ENCODE data around the gene A3GALT2.

Gene A3GALT2

DNA sequence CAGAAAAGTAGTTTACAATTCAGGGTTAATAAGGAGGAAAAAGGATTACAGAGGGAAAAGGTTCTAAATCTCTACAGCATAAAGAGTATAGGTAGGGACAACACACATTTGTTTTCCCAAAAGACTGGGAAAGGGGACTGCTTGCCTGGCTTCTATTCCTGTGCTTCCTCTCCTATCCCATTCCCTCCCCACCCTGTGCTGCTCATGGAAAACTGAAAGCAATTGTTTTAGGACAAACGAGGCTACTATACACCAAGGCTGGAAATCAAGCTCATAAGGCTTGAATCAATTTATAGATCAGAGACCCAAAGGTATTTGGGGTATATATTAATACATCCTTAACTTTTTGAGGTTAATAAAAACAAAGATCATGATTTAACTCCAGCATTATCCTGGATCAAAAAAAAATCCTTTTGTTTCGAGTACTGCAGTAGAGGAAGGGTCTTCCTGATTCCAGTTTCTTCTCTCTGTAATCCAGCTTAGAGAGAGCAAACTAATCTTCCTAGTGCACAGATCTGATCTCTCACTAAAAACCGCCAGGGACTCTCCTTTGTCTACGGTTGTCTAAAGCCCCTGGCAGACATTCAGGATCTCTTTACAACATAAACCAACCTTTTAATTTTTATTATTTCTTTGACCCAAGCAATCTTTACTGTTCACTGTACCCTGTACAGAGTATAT, 37.4 kb upstream of the A3GALT2 start:
- DNase-seq (ENCODE audit: extremely low read depth, insufficient read length): no peak
- H3K36me3 ChIP-seq (ENCODE audit: control insufficient read depth, insufficient read depth, low read length): no peaks in the 10 kb centered on the region
- no peaks in the 10 kb centered on the region for H3K27me3 ChIP-seq (replicated peaks; ENCODE audit: control insufficient read depth, insufficient read depth, low read length)
- H3K4me3 ChIP-seq (replicated peaks; ENCODE audit: low read depth, low read length): no peak overlapping the region
- TF ChIP-seq, protein P1, sequence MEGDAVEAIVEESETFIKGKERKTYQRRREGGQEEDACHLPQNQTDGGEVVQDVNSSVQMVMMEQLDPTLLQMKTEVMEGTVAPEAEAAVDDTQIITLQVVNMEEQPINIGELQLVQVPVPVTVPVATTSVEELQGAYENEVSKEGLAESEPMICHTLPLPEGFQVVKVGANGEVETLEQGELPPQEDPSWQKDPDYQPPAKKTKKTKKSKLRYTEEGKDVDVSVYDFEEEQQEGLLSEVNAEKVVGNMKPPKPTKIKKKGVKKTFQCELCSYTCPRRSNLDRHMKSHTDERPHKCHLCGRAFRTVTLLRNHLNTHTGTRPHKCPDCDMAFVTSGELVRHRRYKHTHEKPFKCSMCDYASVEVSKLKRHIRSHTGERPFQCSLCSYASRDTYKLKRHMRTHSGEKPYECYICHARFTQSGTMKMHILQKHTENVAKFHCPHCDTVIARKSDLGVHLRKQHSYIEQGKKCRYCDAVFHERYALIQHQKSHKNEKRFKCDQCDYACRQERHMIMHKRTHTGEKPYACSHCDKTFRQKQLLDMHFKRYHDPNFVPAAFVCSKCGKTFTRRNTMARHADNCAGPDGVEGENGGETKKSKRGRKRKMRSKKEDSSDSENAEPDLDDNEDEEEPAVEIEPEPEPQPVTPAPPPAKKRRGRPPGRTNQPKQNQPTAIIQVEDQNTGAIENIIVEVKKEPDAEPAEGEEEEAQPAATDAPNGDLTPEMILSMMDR (IDR thresholded peaks at IDR 0.05; ENCODE audit: insufficient read depth, low read length, poor library complexity, severe bottlenecking): no peak

DNA sequence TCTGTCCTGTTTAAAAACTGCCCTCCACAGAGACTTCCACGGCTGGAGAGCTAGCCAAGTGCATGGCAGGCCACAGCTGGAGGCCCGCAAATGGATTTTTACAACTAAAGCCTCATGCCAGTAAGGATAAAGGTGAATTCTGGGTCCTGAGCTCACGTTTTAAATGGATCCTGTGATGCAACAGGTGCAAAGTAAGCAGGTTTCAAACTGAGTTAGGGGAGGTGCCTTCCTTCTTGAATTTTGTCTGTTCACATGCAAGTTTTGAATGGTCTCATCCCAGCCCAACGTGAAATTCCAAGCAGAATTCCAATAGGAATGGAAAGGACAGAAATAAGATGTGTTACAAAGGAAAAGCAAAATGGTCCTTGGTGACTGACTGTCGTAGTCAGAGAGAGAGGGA, 36.2 kb upstream of the A3GALT2 start:
- Histone ChIP-seq H3K36me3 (ENCODE audit: control insufficient read depth, insufficient read depth, low read length) (no peaks in the 10 kb centered on the region), H3K4me3 (replicated peaks; ENCODE audit: low read depth, low read length) (no peak overlapping the region), H3K27me3 (replicated peaks; ENCODE audit: control insufficient read depth, insufficient read depth, low read length) (no peaks in the 10 kb centered on the region)
- TF ChIP-seq, protein P1 (IDR thresholded peaks at IDR 0.05; ENCODE audit: insufficient read depth, low read length, poor library complexity, severe bottlenecking): no peak
- no peak for DNase-seq (ENCODE audit: extremely low read depth, insufficient read length)

DNA sequence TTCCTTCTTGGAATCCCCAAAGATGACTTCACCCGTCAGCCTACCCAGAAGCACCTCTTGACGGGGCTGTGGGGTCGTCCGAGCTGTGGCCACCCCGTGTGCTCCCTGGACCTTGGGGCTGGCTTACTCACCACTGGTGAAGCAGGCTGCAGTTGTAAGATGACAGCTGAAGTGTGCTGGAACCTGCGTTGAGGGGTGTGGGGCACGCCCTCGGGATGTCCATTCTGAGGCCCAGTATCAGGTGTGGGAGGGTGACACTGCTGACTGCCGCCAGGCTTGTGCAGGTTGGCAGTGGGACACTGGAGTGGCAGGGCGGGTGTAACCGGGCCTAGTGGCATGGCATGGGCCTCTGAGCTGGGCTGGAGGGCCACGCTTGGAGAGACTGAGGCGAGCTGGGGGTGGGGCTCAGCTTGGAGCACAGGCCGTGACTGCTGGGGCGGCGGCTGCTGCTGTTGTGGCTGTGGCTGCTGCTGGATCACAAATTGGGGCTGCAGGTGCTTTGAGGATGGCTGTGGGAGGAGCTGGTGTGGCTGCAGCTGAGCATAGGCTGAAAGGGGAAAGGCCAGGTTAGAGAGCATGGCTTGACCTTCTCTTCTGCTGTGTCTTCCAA, 33.9 kb upstream of the A3GALT2 start:
- no peak for DNase-seq (ENCODE audit: extremely low read depth, insufficient read length)
- TF ChIP-seq, protein P1 (IDR thresholded peaks at IDR 0.05; ENCODE audit: insufficient read depth, low read length, poor library complexity, severe bottlenecking): no peak
- Histone ChIP-seq H3K4me3 (replicated peaks; ENCODE audit: low read depth, low read length) (no peak overlapping the region), H3K27me3 (replicated peaks; ENCODE audit: control insufficient read depth, insufficient read depth, low read length) (no peaks in the 10 kb centered on the region), H3K36me3 (ENCODE audit: control insufficient read depth, insufficient read depth, low read length) (no peaks in the 10 kb centered on the region)

DNA sequence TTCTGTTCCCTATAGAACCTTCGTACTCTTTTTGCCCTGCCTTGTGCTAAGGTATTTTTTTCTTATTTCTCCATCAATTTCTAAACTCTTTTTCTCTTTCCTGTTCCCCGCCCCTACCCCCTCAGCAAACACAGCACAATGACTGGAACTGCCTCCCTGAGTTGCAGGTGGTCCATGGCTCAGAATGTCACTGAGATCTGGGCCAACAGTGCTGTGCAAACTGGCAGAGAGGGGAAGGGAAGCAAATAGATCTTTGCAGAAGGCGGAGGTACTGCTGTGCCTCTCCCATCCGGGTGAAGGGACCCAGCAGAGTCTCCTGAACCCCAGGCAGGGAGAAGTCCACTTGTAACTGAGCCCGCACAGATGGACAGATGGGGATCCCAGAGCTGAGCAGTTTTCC, 32.6 kb upstream of the A3GALT2 start:
- Histone ChIP-seq H3K4me3 (replicated peaks; ENCODE audit: low read depth, low read length) (no peak overlapping the region), H3K27me3 (replicated peaks; ENCODE audit: control insufficient read depth, insufficient read depth, low read length) (no peaks in the 10 kb centered on the region), H3K36me3 (ENCODE audit: control insufficient read depth, insufficient read depth, low read length) (no peaks in the 10 kb centered on the region)
- TF ChIP-seq, protein P1 (IDR thresholded peaks at IDR 0.05; ENCODE audit: insufficient read depth, low read length, poor library complexity, severe bottlenecking): no peak
- no peak for DNase-seq (ENCODE audit: extremely low read depth, insufficient read length)

DNA sequence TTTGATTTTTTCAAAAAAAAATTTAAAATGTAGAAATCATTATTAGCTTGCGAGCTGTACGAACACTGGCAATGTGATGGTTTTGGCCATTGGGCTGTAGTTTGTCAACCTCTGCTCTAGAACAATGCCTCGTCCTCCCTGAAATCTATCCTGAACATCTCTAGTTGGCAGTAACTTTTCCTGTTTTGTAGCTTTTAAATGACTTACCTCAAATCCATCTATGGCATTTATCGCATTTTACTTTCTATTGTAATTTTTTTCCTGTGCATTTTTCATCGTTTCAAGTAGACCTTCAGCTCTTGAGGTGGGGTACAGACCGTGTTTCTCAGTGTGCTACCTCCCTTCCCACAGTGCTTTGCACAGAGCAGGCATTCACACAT, 30.4 kb upstream of the A3GALT2 start:
- no peak for DNase-seq (ENCODE audit: extremely low read depth, insufficient read length)
- Histone ChIP-seq H3K36me3 (ENCODE audit: control insufficient read depth, insufficient read depth, low read length) (no peaks in the 10 kb centered on the region), H3K4me3 (replicated peaks; ENCODE audit: low read depth, low read length) (no peak overlapping the region), H3K27me3 (replicated peaks; ENCODE audit: control insufficient read depth, insufficient read depth, low read length) (no peaks in the 10 kb centered on the region)
- TF ChIP-seq, protein P1 (IDR thresholded peaks at IDR 0.05; ENCODE audit: insufficient read depth, low read length, poor library complexity, severe bottlenecking): no peak

Measured in GM06990 (cell line).